GM18873 (cell line): Measurements from ENCODE around the gene VLDLR.

Experiments
- ATAC-seq: cut with Tn5 transposase; IDR thresholded peaks from one replicate; pipeline ENCODE4 v1.9.1; 2021; ENCODE audit warnings: mild to moderate bottlenecking, moderate library complexity, moderate number of reproducible peaks; ENCODE audit not compliant: unreplicated experiment, low FRiP score

VLDLR gene

DNA sequence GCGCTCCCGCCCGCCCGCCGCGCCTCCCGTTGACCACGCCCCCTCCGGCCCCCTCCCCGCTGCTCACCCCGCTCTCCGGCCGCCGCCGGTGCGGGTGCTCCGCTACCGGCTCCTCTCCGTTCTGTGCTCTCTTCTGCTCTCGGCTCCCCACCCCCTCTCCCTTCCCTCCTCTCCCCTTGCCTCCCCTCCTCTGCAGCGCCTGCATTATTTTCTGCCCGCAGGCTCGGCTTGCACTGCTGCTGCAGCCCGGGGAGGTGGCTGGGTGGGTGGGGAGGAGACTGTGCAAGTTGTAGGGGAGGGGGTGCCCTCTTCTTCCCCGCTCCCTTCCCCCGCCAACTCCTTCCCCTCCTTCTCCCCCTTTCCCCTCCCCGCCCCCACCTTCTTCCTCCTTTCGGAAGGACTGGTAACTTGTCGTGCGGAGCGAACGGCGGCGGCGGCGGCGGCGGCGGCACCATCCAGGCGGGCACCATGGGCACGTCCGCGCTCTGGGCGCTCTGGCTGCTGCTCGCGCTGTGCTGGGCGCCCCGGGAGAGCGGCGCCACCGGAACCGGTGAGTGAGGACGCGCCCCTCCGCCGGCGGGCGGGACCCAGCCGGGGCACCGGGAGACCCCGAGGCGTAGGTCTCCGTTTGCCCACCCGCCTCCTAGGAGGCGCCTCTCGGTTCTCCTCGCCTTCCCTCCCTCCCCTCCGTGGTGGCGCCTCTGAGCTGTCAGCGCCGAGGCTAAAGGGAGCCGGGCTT is at the start of gene VLDLR:
VLDLR (plus strand) TSS at position 66 of the 739 bp plus-strand sequence; CDS start at position 469, 403 bp downstream.
- peak; percentile 22 for ATAC-seq

GRCh38 chr9:2574203-2574602 is 47.4 kb upstream of the VLDLR start:
- ATAC-seq, result no peak

- ATAC-seq, result no peak
Observed at GRCh38 chr9:2576631-2577030, 45.0 kb upstream of the VLDLR start.

- no peak for ATAC-seq
Observed at GRCh38 chr9:2583308-2584013, 38.1 kb upstream of the VLDLR start.

GRCh38 chr9:2591967-2592366 is 29.6 kb upstream of the VLDLR start:
- no peak for ATAC-seq

GRCh38 chr9:2593744-2594143 is 27.8 kb upstream of the VLDLR start:
- no peak for ATAC-seq

- no peak for ATAC-seq
Observed at GRCh38 chr9:2595973-2596372, 25.6 kb upstream of the VLDLR start.

DNA sequence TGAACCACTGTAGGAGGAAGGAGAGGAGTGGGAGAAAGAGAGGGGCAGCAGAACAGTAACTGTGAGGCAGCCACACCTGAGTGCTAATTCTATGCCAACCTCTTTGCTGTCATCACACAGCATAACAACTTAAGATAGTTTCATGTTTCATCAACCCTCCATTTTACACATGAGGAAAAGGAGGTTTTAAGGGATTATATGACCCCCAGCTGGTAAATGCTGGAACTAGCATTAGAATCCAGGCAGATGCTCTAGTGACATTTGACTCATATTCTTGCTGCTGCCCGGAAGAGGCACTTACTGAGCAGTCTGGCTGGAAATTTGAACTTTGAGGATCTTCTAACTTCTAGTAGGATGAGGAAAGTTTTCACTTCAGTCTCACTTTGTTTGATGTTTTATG is 24.1 kb upstream of the VLDLR start:
- ATAC-seq, result no peak

- no peak for ATAC-seq
Observed at GRCh38 chr9:2599896-2600295, 21.7 kb upstream of the VLDLR start.

DNA sequence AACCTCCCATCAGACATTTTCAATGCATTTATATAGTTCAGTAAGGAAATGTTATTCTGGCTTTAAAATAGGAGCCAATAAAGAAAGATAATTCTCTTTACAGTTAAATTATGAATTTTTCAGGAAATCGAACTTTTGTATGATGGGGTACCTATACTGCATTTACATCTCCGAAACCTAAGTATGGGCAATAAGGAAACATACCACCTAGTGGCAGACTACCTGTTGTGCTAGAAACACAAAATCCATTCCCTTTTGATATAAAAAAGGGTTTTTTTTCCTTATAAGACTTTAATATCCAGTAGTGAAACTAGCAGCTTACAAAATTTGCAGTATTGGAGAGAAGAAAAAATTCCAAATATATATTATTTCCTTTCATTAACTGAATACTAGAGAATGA is 21.3 kb upstream of the VLDLR start:
- ATAC-seq, result no peak

DNA sequence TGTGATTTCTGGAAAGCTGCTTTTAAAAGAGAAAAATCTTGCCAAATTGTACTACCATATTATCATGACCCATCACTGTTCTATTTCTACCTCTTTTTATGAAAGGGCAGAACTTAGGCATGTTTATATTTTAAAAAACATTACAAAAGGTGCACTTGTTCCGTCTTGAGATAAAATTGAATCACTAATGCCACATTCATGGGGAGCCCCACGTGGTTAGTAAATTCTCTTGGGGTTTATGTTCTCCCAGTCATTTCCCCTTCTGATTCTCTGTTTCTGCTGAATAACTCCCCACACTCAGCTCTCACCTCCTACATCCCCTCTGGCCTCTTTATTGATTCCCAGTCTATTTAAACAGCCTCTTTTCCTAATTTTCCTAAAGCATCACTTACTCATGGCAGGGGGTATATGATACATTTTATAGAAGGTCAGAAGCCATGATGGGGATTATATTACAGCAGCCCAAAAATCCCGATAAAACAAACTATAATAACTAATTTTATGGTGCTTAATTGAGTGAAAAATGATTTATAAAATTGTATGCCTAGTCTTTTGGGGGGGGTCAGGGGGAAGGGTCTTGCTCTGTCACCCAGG is 19.7 kb upstream of the VLDLR start:
- ATAC-seq, result no peak

GRCh38 chr9:2602704-2603116 is 18.9 kb upstream of the VLDLR start:
- no peak for ATAC-seq

- no peak for ATAC-seq
Observed at GRCh38 chr9:2603621-2604020, 18.0 kb upstream of the VLDLR start.

GRCh38 chr9:2605246-2605645 is 16.3 kb upstream of the VLDLR start:
- no peak for ATAC-seq

DNA sequence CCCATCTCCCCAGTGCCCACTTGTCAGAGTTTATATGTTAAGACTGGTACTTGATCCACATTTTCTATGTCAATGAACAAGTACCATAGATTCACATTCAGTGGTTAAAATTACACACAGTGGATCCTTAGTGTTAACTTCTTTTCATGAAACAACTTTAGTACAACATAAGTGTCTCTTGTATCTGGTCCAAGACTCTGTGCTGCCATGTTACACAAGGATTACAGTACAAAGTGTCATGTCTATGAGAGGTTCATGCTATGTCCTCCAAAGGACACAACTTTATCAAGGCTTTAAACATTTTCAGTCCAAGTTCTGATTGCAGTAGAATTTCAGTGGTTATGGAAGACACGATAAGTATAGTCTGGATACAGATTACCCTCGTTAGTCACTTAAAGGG is 13.3 kb upstream of the VLDLR start:
- no peak for ATAC-seq

- no peak for ATAC-seq
Observed at GRCh38 chr9:2610985-2611384, 10.6 kb upstream of the VLDLR start.

DNA sequence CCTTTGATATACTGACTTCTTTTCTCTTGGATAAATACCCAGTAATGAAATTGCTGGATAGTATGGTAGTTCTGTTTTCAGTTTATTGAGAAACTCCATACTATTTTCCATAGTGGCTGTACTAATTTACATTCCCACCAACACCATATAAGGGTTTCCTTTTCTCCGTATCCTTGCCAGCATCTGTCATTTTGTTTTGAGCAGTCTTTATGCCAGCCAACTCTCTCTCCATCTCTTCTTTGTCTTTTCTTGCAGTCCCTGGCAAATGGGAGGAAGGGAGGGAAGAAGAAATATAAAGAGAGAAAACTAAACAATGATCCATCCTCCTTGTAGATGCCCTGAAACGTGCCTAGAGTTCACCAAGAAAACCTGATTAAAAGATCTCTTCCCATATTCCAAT is 9.6 kb upstream of the VLDLR start:
- ATAC-seq, result no peak

DNA sequence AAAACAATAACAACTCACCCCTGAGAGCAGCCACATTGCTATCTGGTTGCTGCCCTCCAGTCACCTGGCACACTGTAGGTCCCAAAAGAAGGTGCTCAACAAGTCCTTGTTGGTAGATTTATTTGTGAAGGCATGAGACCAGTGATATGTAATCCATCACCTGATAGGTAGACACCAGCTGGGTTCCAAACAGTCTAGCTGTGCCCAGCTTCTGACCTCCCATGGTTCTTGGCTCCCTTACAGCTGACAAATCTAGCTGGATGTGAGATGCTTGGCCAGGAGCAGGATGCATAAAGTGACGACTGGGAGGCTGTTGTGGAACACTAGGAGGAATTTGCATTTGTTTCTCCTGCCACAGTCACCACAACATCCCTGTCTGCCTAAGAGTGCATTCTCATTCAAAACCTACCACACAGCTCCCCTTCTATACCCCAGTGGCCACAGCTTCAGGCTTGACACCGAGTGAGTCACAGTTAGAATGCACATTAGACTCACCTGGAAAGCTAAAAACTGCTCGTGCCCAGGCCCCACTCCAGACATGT is 7.8 kb upstream of the VLDLR start:
- no peak for ATAC-seq

DNA sequence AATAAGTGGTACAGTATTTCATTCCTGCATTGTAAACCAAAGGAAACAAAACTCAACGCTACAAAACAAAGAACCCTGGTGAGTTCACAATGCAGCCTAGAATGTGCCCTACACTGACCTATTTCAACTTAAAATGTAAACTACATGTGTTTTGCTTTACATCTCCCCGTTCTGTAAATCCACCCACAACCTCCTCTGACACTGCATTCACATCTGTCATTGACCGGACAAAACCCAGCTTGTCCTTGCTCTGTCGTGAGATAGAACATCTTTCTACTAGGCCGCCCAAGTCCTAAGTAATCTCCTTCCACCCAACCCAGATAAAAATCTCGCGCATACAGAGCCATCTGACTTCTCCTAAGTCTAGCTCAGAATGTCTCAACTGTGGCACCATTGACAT is 6.1 kb upstream of the VLDLR start:
- ATAC-seq, result no peak

GRCh38 chr9:2616692-2617377 is 4.8 kb upstream of the VLDLR start:
- no peak for ATAC-seq

DNA sequence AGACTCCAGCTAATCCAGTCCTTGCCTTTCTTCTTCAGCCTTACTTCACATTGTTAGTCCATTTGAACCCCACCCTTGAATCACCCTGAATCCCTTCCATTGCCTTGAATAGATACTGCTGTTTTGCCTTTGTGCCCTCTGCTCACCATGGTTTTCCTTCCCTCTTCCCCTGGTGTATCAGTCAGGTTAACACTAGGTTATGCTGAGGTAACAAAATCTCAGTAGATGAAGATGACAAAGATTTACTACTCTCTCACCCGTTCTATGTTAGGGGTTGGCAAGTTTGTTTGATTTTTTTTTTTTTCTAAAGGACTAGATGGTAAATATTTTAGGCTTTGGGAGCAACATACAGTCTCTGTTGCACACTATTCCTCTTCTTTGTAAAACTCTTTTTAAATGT is 3.3 kb upstream of the VLDLR start:
- ATAC-seq, result no peak
